ENCODE data around the gene WDFY4.

GRCh38 chr10:48805411-48805810 lies 120.7 kb downstream of the WDFY4 start:
- TF ChIP-seq, protein P1, sequence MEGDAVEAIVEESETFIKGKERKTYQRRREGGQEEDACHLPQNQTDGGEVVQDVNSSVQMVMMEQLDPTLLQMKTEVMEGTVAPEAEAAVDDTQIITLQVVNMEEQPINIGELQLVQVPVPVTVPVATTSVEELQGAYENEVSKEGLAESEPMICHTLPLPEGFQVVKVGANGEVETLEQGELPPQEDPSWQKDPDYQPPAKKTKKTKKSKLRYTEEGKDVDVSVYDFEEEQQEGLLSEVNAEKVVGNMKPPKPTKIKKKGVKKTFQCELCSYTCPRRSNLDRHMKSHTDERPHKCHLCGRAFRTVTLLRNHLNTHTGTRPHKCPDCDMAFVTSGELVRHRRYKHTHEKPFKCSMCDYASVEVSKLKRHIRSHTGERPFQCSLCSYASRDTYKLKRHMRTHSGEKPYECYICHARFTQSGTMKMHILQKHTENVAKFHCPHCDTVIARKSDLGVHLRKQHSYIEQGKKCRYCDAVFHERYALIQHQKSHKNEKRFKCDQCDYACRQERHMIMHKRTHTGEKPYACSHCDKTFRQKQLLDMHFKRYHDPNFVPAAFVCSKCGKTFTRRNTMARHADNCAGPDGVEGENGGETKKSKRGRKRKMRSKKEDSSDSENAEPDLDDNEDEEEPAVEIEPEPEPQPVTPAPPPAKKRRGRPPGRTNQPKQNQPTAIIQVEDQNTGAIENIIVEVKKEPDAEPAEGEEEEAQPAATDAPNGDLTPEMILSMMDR (IDR thresholded peaks at IDR 0.05), result no peak
- TF ChIP-seq POLR2AphosphoS5 (IDR thresholded peaks at IDR 0.05) (no peak), EP300 (IDR thresholded peaks at IDR 0.05) (no peak)
